Spleen (tissue), 11 donors: ENCODE results near the gene INPP5D. TPM values are rescaled to one million over a fixed set of nuclear protein-coding genes. Genes with fewer than 3 reads are reported as not detected.
A peak's percentile ranks its signal among the peaks of the same experiment; 100 is the strongest.

ENCODE experiments used
- DNase-seq: peaks from one replicate; pipeline ENCODE4 v3.0.0-alpha.2; 2020
- H3K27ac ChIP-seq, 8 donors: fragments of 200-600 bp; sonication (generic) in 7 of 8; 1 replicate in 4 of 8; 2 replicates in 4 of 8; pipeline versions ENCODE4 v1.5.0 to v1.8.0; 2016 to 2021; ENCODE audit warnings: inconsistent platforms in 4 of 8, mild to moderate bottlenecking in 4 of 8, moderate library complexity in 1 of 8
- H3K27me3 ChIP-seq, 7 donors: fragments of 200-600 bp; sonication (generic) in 6 of 7; replicated peaks in 1 of 7; 1 replicate in 4 of 7; 2 replicates in 3 of 7; pipeline versions ENCODE4 v1.5.0 to v1.8.0; 2016 to 2021; ENCODE audit warnings: inconsistent platforms in 3 of 7, mild to moderate bottlenecking in 1 of 7
- H3K36me3 ChIP-seq, 6 donors: fragments of 200-600 bp; sonication (generic) in 5 of 6; 1 replicate in 4 of 6; 2 replicates in 2 of 6; pipeline versions ENCODE4 v1.5.0 to v1.8.0; 2016 to 2021; ENCODE audit warnings: inconsistent platforms in 2 of 6
- H3K4me1 ChIP-seq, 6 donors: fragments of 200-600 bp; sonication (generic) in 5 of 6; 1 replicate in 3 of 6; 2 replicates in 3 of 6; pipeline versions ENCODE4 v1.5.0 to v1.8.0; 2016 to 2021; ENCODE audit warnings: inconsistent platforms in 3 of 6
- H3K4me3 ChIP-seq, 8 donors: fragments of 200-600 bp; sonication (generic) in 7 of 8; 1 replicate in 4 of 8; 2 replicates in 4 of 8; pipeline versions ENCODE4 v1.5.0 to v1.8.0; 2016 to 2021; ENCODE audit warnings: inconsistent platforms in 4 of 8, mild to moderate bottlenecking in 4 of 8, moderate library complexity in 2 of 8
- H3K9me3 ChIP-seq, 8 donors: fragments of 200-600 bp; sonication (generic) in 7 of 8; 1 replicate in 4 of 8; 2 replicates in 4 of 8; pipeline versions ENCODE4 v1.5.0 to v1.8.0; 2016 to 2021; ENCODE audit warnings: inconsistent platforms in 4 of 8
- CTCF ChIP-seq, 11 experiments: fragments of 200-600 bp in 7 of 11; fragments of 450-650 bp in 4 of 11; sonication (generic) in 4 of 11; IDR thresholded peaks in 8 of 11; conservative IDR thresholded peaks in 3 of 11; 1 replicate in 7 of 11; 2 replicates in 4 of 11; pipeline versions ENCODE4 v1.4.0 to v1.8.0; 2016 to 2021; ENCODE audit warnings: antibody characterized with exemption in 11 of 11, inconsistent platforms in 4 of 11, mild to moderate bottlenecking in 1 of 11
- POLR2A ChIP-seq, 3 donors: fragments of 450-650 bp; IDR thresholded peaks; one replicate each; pipeline ENCODE4 v1.5.1; 2017; ENCODE audit warnings: antibody characterized with exemption in 3 of 3, mild to moderate bottlenecking in 1 of 3
- POLR2AphosphoS5 ChIP-seq, 3 donors: sonication (generic); formaldehyde crosslinking; IDR thresholded peaks; one replicate each; pipeline ENCODE4 v1.5.1; 2017; ENCODE audit warnings: antibody characterized with exemption in 3 of 3
- WGBS, 5 donors: extraction: QIAGEN DNeasy Blood & Tissue Kit in 3 of 5; methylation state at CpG; one replicate each; pipeline versions ENCODE4 v1.1.5 to v1.1.7; 2013 to 2018; 5-methylcytosine and 5-hydroxymethylcytosine counted together
- intact Hi-C: fragments of 100-400 bp; cut with DNase I; formaldehyde crosslinking; loops from one replicate; pipeline ENCODE4 v1.15.0; 2023; ENCODE audit warnings: low total_unique reads
- polyA plus RNA-seq, 3 donors: library from polyadenylated mRNA; stranded (reverse); fragments of 200-250 nt; gene quantifications; one replicate each; pipeline ENCODE4 v1.2.1, GENCODE V29; 2013
- total RNA-seq, 7 donors: library from RNA; depleted of rRNA in 3 of 7; stranded (reverse); fragments of >200 nt in 3 of 7; fragmentation: NEBNext Ultra II Directional in 4 of 7; extraction: Animal tissue kit (Norgen Biotek cat#: 25700) in 4 of 7; gene quantifications; one replicate each; pipeline versions ENCODE4 v1.1.0 to v1.2.1, GENCODE V29; 2016 to 2021
- donor health status: healthy with polysubstance abuse.
- donor health status: DM: no; HTN: no; CAD: no; lungs with moderate emphysema.
- donor health status: DM: no; HTN: no; CAD: no.
- donor health status: Bipolar disorder and iron deficiency.
- donor health status: healthy.
- donor health status: DM: no; HTN: no; CAD: no.
- donor health status: DM: yes; HTN: yes; CAD: no.

Gene INPP5D
- total and polyA plus RNA-seq, 10 donors = 71.1 to 246 (median 181) TPM

GRCh38 chr2:233072838-233073237, 12.7 kb downstream of the INPP5D start:
- no peaks in the 10 kb centered on the region for H3K27me3 ChIP-seq
- H3K36me3 ChIP-seq = peaks cover 0 to 66% (median 12%) of the 10 kb centered on the region in 6 donors
- H3K9me3 ChIP-seq = peaks cover 0 to 9% (median 3%) of the 10 kb centered on the region in 8 donors
- peaks cover 49 to 100% (median 95%) of the 10 kb centered on the region in 6 donors for H3K4me1 ChIP-seq
- intact Hi-C loops = no loop called here
- no peak overlapping the region for H3K4me3 ChIP-seq
- DNase-seq = peak; percentile 66
- H3K27ac ChIP-seq = peak overlapping the region in 7 of 8 donors; percentile 1 to 96 (median 93)
- WGBS, 5 donors = 66 to 92% (median 81%) methylated on average over 4 of the region's 4 CpGs
- TF ChIP-seq POLR2AphosphoS5 (IDR thresholded peaks at IDR 0.05) (peak in 2 of 3 donors; percentile 25 to 31), POLR2A (IDR thresholded peaks at IDR 0.05) (no peak)

GRCh38 chr2:233074106-233074505, 14.0 kb downstream of the INPP5D start:
- 76 to 91% (median 78%) methylated on average over 7 of the region's 7 CpGs for WGBS, 5 donors
- peak overlapping the region; percentile 45 to 96 (median 92) for H3K27ac ChIP-seq

GRCh38 chr2:233075141-233075965, 15.2 kb downstream of the INPP5D start:
- peak overlapping the region; percentile 45 to 96 (median 92) for H3K27ac ChIP-seq
- peaks cover 0 to 75% (median 19%) of the 10 kb centered on the region in 6 donors for H3K36me3 ChIP-seq
- H3K27me3 ChIP-seq = no peaks in the 10 kb centered on the region
- TF ChIP-seq POLR2A (IDR thresholded peaks at IDR 0.05) = no peak
- peak in 1 of 3 donors; percentile 39 for TF ChIP-seq POLR2AphosphoS5 (IDR thresholded peaks at IDR 0.05)
- no peak for TF ChIP-seq CTCF (IDR thresholded peaks at IDR 0.05 in 8 of 11, conservative IDR thresholded peaks at IDR 0.05 in 3 of 11)
- H3K4me3 ChIP-seq = peak overlapping the region in 5 of 8 donors; percentile 1 to 60 (median 16)
- intact Hi-C loops = no loop called here
- DNase-seq = peak; percentile 83
- H3K4me1 ChIP-seq = peaks cover 55 to 100% (median 97%) of the 10 kb centered on the region in 6 donors
- 34 to 55% (median 42%) methylated on average over 6 of the region's 6 CpGs for WGBS, 5 donors
- H3K9me3 ChIP-seq = peaks cover 0 to 9% (median 3%) of the 10 kb centered on the region in 8 donors

More at GRCh38 chr2:233074106-233074505, 14.0 kb downstream of the INPP5D start:
- intact Hi-C loops = no loop called here
- Histone ChIP-seq H3K4me1 (peaks cover 49 to 100% (median 95%) of the 10 kb centered on the region in 6 donors), H3K9me3 (peaks cover 0 to 9% (median 3%) of the 10 kb centered on the region in 8 donors), H3K4me3 (peak overlapping the region in 1 of 8 donors; percentile 60), H3K36me3 (peaks cover 0 to 64% (median 12%) of the 10 kb centered on the region in 6 donors), H3K27me3 (no peaks in the 10 kb centered on the region)
- TF ChIP-seq POLR2AphosphoS5 (IDR thresholded peaks at IDR 0.05) (no peak), CTCF (IDR thresholded peaks at IDR 0.05 in 8 of 11, conservative IDR thresholded peaks at IDR 0.05 in 3 of 11) (no peak), POLR2A (IDR thresholded peaks at IDR 0.05) (no peak)
- no peak for DNase-seq

GRCh38 chr2:233075966-233076339, 15.8 kb downstream of the INPP5D start:
- no peak for TF ChIP-seq CTCF (IDR thresholded peaks at IDR 0.05 in 8 of 11, conservative IDR thresholded peaks at IDR 0.05 in 3 of 11)
- TF ChIP-seq POLR2AphosphoS5 (IDR thresholded peaks at IDR 0.05) = peak in 1 of 3 donors; percentile 92
- peak in 1 of 3 donors; percentile 52 for TF ChIP-seq POLR2A (IDR thresholded peaks at IDR 0.05)
- peaks cover 0 to 9% (median 3%) of the 10 kb centered on the region in 8 donors for H3K9me3 ChIP-seq
- WGBS, 5 donors = 6 to 18% (median 16%) methylated on average over 2 of the region's 2 CpGs
- peaks cover 0 to 76% (median 21%) of the 10 kb centered on the region in 6 donors for H3K36me3 ChIP-seq
- intact Hi-C loops = no loop called here
- H3K27ac ChIP-seq = peak overlapping the region; percentile 45 to 96 (median 92)
- peaks cover 61 to 100% (median 97%) of the 10 kb centered on the region in 6 donors for H3K4me1 ChIP-seq
- DNase-seq = no peak
- H3K27me3 ChIP-seq = no peaks in the 10 kb centered on the region
- peak overlapping the region in 4 of 8 donors; percentile 1 to 60 (median 17) for H3K4me3 ChIP-seq
